Measurements from ENCODE around the gene ZNF362.

The ZNF362 gene

GRCh38 chr1:33311706-33312412, 55.6 kb downstream of the ZNF362 start:
- no peak for DNase-seq

DNA sequence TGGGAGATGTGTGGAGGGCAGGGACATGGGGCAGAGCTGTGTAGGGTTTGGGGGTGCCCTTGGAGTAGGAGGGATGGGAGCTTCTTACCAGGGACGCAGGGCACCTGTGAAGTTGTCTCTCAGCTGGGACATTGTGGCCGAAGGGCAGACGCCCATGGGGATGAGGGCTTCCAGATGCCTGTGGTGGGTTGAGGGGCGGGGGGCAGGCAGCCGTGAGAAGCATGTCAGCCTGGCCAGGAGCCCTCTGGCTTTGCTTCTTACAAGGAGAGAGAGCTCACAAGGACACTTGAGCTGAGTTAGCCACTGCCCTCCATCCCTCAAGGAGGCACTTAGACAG, 56.1 kb downstream of the ZNF362 start:
- no peak for DNase-seq

- DNase-seq: no peak
Measured at GRCh38 chr1:33314416-33314815, 58.1 kb downstream of the ZNF362 start.

- DNase-seq: no peak
Measured at GRCh38 chr1:33316601-33317000, 60.3 kb downstream of the ZNF362 start.

GRCh38 chr1:33317354-33317753, 61.1 kb downstream of the ZNF362 start:
- DNase-seq: no peak

DNA sequence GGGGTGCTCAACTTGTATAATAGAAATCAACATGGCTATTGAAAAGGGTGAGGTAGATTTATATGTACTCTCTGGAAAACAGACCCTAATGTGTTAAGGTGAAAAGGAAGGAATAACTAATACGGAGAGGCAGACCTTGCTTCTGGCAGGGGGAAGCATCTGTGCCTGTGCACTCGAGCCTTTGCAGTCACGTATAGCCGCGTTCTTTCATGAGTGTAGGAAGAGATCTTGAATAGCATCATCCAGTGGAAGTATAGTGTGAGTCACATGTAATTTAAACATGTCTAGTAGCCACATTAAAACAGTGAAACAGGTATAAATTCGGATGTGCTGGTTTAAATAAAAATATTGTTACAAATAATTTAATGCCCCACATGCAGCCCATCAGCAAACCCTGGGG, 61.7 kb downstream of the ZNF362 start:
- DNase-seq: no peak

- no peak for DNase-seq
Measured at GRCh38 chr1:33319186-33319948, 63.1 kb downstream of the ZNF362 start.

- DNase-seq: no peak
Measured at GRCh38 chr1:33319949-33320618, 63.8 kb downstream of the ZNF362 start.

- no peak for DNase-seq
Measured at GRCh38 chr1:33320619-33321165, 64.4 kb downstream of the ZNF362 start, which contains the start of gene A3GALT2. Gene A3GALT2 (minus strand): TSS chr1:33321098. CDS start chr1:33321098, 0 bp downstream.

DNA sequence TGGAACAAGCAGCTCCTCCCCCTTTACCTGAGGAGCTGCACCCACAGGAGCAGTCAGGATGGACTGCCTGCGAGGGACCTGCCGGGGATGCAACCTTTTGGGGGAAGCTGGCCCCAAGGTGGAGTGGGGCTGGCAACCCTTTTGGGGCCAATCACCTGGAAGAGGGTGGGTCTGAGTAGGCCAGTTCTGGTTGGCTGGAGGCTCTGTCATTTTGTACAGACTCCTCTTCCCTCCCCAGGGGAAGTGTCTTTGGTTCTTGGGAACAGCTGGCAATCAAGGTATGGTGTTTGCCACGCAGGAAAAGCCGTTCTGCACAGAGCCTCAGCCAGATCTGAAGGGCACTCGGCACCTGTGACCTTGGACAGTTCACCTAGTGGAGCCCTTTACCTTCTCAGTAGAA, 64.9 kb downstream of the ZNF362 start:
- DNase-seq: no peak

GRCh38 chr1:33322109-33322508, 65.8 kb downstream of the ZNF362 start:
- no peak for DNase-seq

DNA sequence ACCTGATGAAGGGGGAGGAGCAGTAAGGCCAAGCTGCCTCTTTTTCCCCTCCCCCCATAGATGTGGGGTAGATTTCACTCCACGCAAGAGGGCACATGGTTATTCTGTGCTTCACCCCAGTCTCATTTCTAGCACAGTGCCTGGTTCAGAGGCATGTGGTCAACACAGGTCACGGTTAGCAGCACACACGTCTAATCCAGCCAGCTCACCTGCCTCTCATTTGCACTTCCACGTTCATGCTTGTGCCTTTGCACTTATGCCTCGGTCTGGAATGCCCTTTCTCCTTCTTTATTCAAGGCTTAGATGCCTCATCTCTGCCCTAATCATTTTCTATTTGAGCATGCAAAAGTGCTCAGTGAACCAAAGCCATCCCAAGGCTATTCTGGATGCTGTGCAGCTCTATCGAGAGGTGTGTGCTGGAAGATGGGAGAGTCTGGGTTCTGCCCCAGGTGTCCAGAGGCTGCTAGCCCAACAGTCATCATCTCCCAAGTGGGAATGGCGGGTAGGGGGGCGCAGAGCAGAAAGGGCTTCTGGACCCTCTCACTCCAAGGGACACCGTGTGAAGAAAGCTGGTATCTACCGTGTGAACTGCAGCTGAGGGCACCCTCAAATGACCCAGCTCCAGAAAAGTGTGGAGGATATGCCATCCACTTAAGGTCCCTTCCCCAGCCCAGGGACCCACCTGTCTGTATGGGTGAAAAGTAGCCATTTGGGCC, 66.7 kb downstream of the ZNF362 start:
- DNase-seq: no peak

DNA sequence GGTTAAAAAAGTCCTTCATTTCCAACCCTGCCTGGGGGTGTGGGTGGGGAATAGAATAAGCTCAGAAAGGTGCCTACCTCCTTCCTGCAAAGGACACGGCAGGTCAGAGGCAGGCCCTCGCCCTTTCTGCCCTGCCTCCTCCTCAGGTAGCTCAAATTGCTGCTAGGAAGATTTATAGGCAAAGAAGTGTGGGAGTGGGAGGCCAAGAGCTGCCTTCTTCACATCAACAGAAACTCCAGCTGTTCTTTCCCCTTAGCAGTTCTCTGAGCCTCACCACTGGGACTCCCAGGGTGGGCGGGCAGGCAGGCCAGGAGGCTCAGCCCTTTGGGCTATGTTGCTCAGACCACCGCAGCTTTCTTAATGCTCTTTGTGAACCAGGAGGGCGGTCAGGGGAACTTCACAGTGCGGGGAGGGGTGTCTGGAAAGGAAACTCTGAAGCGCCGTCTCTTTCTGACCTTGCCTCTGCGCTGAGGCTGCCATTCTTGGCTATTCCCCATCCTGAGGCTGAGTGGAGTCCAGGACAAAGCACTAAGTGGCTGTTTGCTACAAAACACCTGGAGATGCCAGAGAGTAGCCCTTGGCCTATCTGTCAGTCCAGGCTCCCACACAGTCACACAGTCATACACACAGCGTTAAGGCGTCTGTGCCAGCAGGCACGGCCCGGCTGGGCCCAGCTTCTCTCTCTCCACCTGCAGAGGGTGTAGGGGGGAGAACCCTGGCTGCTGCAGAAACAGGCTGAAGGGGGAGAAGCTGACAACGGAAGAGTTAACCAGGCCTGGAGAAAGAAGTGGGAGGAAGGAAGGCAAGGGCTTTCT, 67.6 kb downstream of the ZNF362 start:
- DNase-seq: no peak

GRCh38 chr1:33324677-33325575, 68.6 kb downstream of the ZNF362 start:
- DNase-seq: no peak

DNA sequence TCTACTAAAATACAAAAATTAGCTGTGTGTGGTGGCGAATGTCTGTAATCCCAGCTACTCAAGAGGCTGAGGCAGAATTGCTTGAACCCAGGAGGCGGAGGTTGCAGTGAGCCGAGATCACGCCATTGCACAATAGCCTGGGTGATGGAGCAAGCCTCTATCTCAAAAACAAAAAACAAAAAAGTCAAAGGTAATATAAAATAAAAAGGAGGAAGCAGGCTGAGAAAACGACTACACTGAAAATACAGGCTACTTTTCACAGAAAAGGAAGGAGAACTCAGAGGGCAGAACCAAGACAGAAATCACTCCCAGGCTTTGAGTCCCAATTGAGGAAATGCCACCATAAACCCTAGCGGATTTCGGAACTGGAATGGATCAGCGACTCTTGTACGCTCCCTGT, 70.5 kb downstream of the ZNF362 start:
- DNase-seq: no peak

DNA sequence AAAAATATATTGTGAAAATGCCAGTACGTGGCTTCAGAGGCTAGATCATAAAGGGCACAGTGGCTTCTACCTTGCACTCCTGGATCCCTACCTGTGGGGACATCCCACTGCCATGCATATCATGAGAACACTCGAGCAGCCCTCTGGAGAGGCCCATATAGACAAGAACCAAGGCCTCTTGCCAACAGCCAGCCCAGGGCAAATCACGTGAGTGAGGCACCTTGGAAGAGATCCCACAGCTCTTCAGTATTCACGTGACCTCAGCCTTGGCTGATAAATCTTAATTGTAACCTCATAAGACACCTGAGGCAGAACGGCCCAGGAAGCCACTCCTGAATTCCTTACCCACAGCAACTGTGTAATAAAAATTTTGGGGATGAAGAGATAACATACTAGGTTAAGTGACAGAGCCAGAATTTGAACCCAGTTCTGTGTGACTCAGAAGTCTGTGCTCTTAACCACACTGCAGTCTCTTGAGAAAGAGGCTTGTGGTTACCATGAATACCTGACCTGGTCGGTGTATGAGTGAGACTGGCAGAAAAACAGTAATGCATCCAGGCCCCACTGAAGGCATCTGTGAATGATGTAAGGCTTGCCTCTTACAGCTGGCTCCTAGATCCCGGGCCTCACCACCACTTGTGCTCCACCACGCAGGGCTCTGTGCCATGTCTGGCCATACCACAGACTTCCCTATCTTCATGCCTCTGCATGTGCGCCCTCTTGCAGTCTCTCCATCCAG, 71.5 kb downstream of the ZNF362 start:
- no peak for DNase-seq

DNA sequence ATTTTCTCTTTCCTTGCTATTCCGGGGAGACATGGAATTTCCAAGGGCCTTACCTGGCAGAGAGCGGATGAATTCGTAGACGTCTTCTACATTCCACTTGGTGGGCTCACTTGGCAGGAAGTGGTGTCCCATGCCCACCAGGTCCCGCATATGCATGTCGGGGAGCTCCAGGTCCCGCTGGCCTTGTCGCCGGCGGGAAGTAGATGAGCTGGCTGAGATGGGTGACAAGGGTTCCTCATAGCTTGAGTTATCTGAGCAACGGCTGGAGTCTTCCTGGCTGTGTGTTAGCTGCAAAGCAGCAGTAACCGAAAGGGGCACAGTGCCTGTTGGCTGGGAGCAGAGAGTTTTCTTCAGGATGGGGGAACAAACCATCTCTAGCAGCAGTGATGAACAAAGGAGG, 72.5 kb downstream of the ZNF362 start:
- DNase-seq: no peak

- no peak for DNase-seq
Measured at GRCh38 chr1:33329600-33330305, 73.5 kb downstream of the ZNF362 start.

DNA sequence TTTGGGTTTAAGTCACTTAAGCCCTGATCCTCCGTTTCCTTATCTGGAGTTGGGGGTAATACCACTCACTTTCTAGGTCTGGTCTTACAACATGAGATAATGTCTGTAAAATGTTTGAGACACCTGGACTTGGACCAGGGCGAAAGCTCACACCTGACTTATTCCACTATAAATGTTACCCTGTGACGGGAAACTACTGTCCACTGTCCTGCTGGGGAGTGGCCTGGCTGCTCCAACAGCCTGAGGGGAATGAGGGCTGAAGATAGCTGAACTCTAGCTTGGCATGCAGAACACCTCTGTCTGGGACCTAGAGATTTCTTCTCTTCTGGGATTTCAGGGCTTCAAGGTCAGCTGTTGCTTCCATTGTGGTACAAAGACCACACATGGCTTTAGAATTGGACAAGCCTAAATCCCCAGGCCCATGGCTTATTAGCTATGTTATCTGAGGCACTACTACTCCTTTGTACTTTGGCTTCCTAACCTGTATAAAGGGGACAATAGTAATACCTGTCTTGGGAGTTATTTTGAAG, 74.1 kb downstream of the ZNF362 start:
- DNase-seq: no peak
